Measurements from ENCODE around the gene PDGFD. TPM values are rescaled to one million over a fixed set of nuclear protein-coding genes. Genes with fewer than 3 reads are reported as not detected.

Gene PDGFD
- polyA plus RNA-seq, 1 donor (not counting 4 experiments of a cell fraction or from before 2014, with no cell fraction given), result 0.28 TPM

DNA sequence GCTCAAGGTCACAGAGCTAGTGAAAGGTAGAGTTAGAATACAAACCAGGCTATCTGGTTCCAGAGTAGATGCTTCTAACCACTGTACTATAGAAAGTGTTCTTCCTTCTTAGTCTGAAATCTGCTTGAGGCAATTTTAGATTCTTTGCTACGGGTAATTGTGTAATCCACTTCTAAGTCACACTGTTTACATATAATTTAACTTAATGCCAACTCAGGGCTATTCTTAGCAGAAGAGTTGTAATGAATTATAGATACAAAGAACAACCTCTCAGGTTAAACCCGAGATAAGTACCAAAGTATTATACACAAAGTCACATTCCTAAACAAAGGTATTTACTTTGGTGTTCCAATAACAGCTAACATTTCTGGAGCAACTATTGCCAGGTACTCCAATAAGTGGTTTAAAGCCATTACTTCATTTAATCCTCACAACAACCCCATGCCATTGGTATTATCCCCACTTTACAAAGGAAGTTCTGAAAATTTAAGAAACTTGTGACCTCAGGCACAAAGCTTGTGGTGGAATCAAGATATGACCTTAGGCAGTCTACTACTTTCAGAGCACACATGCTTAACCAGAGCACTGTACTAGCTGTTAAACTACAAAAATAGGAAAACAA is 158.6 kb downstream of the PDGFD start:
- H3K4me1 ChIP-seq (ENCODE audit: control insufficient read depth, extremely low read depth, insufficient read depth, low read length), result no peaks in the 10 kb centered on the region
- H3K79me2 ChIP-seq (ENCODE audit: control insufficient read depth, insufficient read depth, low read length), result no peaks in the 10 kb centered on the region
- no peaks in the 10 kb centered on the region for H3K9me3 ChIP-seq (ENCODE audit: control insufficient read depth, low read depth, low read length)
- H3K36me3 ChIP-seq (ENCODE audit: control insufficient read depth in 2 of 2, extremely low read depth in 1 of 2, insufficient read depth in 2 of 2, low read length in 2 of 2), result no peaks in the 10 kb centered on the region
- no peaks in the 10 kb centered on the region for H4K20me1 ChIP-seq (ENCODE audit: control insufficient read depth, extremely low read depth, insufficient read depth, low read length)
- DNase-seq (ENCODE audit: low read depth, low spot score) (no peak), FAIRE-seq (no peak)
- no peak overlapping the region for H3K4me2 ChIP-seq (ENCODE audit: control insufficient read depth, extremely low read depth, insufficient read depth, low read depth, low read length)
- no peak overlapping the region for H3K27ac ChIP-seq (ENCODE audit: control insufficient read depth, insufficient read depth, low read length)
- no peak overlapping the region for H3K9ac ChIP-seq (ENCODE audit: control insufficient read depth, extremely low read depth, insufficient read depth, low read length)
- no peaks in the 10 kb centered on the region for H3K9me1 ChIP-seq (ENCODE audit: control insufficient read depth, extremely low read depth, insufficient read depth, low read length)
- TF ChIP-seq, protein P1, sequence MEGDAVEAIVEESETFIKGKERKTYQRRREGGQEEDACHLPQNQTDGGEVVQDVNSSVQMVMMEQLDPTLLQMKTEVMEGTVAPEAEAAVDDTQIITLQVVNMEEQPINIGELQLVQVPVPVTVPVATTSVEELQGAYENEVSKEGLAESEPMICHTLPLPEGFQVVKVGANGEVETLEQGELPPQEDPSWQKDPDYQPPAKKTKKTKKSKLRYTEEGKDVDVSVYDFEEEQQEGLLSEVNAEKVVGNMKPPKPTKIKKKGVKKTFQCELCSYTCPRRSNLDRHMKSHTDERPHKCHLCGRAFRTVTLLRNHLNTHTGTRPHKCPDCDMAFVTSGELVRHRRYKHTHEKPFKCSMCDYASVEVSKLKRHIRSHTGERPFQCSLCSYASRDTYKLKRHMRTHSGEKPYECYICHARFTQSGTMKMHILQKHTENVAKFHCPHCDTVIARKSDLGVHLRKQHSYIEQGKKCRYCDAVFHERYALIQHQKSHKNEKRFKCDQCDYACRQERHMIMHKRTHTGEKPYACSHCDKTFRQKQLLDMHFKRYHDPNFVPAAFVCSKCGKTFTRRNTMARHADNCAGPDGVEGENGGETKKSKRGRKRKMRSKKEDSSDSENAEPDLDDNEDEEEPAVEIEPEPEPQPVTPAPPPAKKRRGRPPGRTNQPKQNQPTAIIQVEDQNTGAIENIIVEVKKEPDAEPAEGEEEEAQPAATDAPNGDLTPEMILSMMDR (optimal IDR thresholded peaks at IDR 0.05 in 1 of 3, IDR thresholded peaks at IDR 0.05 in 1 of 3, conservative IDR thresholded peaks at IDR 0.05 in 1 of 3; ENCODE audit: extremely low read depth in 1 of 3, insufficient read depth in 2 of 3, low read length in 3 of 3), result no peak
- TF ChIP-seq EZH2 (IDR thresholded peaks at IDR 0.05; ENCODE audit: low read length), result no peak
- H3K4me3 ChIP-seq (ENCODE audit: control insufficient read depth in 2 of 3, extremely low read depth in 1 of 3, insufficient read depth in 2 of 3, low read depth in 1 of 3, low read length in 3 of 3), result no peak overlapping the region
- dilution Hi-C loops (cut with MboI; ENCODE audit: extremely low pct_ligation_motif_present, low sequenced_read_pairs), result no loop called here
- H3K27me3 ChIP-seq (ENCODE audit: control insufficient read depth, extremely low read depth, insufficient read depth, low read length), result no peaks in the 10 kb centered on the region
- H2AFZ ChIP-seq (ENCODE audit: control insufficient read depth, low read length), result no peak overlapping the region

DNA sequence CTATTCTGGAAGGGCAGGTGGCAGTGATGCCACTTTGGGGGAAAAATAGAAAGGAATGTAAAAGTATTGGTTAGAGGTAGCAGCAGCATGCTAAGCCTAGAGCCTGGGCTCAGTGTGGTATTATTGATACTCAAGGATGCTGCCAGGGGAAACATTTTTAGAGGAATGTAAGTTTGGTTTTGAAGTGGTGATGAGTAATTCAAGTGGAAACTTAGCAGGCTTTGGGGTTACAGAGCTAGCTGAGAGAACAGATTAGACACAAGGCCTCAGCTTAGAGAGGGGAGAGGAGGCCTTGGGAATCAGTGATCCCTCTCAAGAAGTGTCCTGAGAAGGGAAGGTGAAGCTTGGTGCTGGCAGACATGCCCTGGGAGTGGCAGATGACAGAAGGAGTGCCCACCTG is 160.5 kb downstream of the PDGFD start:
- Histone ChIP-seq H3K4me3 (ENCODE audit: control insufficient read depth in 2 of 3, extremely low read depth in 1 of 3, insufficient read depth in 2 of 3, low read depth in 1 of 3, low read length in 3 of 3) (no peak overlapping the region), H4K20me1 (ENCODE audit: control insufficient read depth, extremely low read depth, insufficient read depth, low read length) (no peaks in the 10 kb centered on the region), H3K36me3 (ENCODE audit: control insufficient read depth in 2 of 2, extremely low read depth in 1 of 2, insufficient read depth in 2 of 2, low read length in 2 of 2) (no peaks in the 10 kb centered on the region), H3K27me3 (ENCODE audit: control insufficient read depth, extremely low read depth, insufficient read depth, low read length) (no peaks in the 10 kb centered on the region), H3K9me1 (ENCODE audit: control insufficient read depth, extremely low read depth, insufficient read depth, low read length) (no peaks in the 10 kb centered on the region), H3K9me3 (ENCODE audit: control insufficient read depth, low read depth, low read length) (no peaks in the 10 kb centered on the region), H3K4me1 (ENCODE audit: control insufficient read depth, extremely low read depth, insufficient read depth, low read length) (no peaks in the 10 kb centered on the region), H3K27ac (ENCODE audit: control insufficient read depth, insufficient read depth, low read length) (no peak overlapping the region), H3K79me2 (ENCODE audit: control insufficient read depth, insufficient read depth, low read length) (no peaks in the 10 kb centered on the region), H2AFZ (ENCODE audit: control insufficient read depth, low read length) (no peak overlapping the region), H3K9ac (ENCODE audit: control insufficient read depth, extremely low read depth, insufficient read depth, low read length) (no peak overlapping the region), H3K4me2 (ENCODE audit: control insufficient read depth, extremely low read depth, insufficient read depth, low read depth, low read length) (no peak overlapping the region)
- TF ChIP-seq, protein P1 (optimal IDR thresholded peaks at IDR 0.05 in 1 of 3, IDR thresholded peaks at IDR 0.05 in 1 of 3, conservative IDR thresholded peaks at IDR 0.05 in 1 of 3; ENCODE audit: extremely low read depth in 1 of 3, insufficient read depth in 2 of 3, low read length in 3 of 3), result no peak
- TF ChIP-seq EZH2 (IDR thresholded peaks at IDR 0.05; ENCODE audit: low read length), result no peak
- FAIRE-seq, result no peak
- no peak for DNase-seq (ENCODE audit: low read depth, low spot score)
- dilution Hi-C loops (cut with MboI; ENCODE audit: extremely low pct_ligation_motif_present, low sequenced_read_pairs), result no loop called here
